Stimulated activated CD8-positive, alpha-beta memory T cell treated with anti-CD3 and anti-CD28 coated beads, Interleukin-15, amount 100 ng/mL, for 1 hour (primary cell): ENCODE results near the gene HSDL2.
A peak's percentile ranks its signal among the peaks of the same experiment; 100 is the strongest.
"Not testable (repeated sequence)": the region's sequence is repeated elsewhere in the genome, so short reads cannot be mapped to it uniquely, and the experiment has no call there.

Source experiments
- DNase-seq: peaks from one replicate; pipeline ENCODE4 v3.0.0-alpha.2; 2020; ENCODE audit warnings: low read depth

HSDL2 gene

DNA sequence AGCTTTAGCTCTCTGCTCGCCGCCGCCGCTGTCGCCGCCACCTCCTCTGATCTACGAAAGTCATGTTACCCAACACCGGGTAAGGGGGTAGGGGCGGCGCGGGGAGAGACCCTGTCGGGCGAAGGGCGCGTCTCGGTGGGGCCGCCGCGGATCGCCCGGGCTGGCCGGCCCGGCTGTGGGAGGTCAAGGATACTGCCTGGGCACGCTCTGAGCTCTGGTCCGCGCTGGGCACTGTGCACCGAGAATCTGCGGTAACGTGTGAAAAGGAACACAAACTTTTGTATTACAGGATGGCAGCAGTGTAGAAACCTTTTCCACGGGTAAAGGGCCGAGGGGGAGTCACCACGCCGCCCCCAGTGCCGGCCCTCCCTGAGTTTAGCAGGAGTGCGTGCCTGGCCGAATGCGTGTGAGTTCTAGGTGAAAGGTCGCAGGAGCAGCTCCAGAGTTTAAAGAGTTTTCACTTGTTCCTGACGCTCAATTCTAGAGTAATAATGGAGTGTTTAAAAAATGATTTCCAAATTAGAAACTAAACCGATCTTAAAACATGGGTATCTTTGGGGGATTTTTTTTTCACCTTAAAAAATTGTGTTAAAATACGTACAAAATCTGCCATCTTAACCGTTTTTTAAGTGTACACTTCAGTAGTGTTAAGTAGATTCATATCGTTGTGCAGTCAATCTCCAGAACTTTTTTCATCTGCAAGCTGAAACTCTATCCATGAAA is at the start of gene HSDL2:
HSDL2 (plus strand) TSS at position 7 of the 723 bp plus-strand sequence; CDS start at position 63, 56 bp downstream.
- no peak for DNase-seq

DNA sequence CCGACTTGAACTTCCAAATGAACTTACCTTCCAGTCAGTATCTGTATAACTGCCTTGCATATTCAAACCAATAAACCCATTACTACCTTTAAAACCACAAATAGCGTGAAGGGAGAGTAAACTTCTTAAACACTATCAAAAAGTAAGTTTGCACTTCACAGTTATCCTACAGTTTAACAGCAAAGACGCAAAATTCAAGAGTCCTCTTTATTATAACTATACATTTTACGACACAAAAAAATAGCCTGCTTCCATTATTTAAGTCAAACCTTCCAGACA is 48.3 kb upstream of the HSDL2 start:
- no peak for DNase-seq

DNA sequence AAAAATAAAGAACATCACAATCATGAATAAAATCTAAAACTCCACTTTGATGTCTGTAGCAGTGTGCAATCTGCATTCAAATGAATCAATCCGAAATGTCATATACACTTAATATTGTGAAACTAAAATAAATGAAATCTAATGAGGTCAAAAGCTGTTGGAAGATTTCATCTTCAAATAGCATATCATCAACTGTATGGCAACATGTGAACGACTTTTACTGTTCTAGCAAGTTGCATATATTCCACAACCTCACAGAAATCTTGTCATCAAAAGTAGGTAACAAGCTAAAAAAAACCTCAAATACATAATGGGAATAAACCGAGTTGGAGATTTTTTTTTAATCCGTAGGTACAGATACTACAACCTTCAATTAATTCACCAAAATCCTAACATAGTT is 47.7 kb upstream of the HSDL2 start:
- DNase-seq, result no peak

DNA sequence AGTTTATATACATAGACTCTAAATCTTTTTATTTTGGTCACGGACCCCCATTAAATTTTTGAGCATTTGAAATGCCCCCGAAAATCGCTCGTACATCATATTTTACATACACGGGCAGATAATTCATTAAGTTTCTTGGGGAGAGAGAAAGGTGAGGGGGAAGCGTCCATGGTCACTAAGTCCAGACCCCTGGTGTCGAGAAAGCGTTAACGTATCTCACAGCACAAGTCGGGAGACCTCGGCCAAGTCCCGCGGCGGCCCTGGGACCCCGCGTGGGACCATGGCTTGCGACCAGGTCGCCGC is 47.3 kb upstream of the HSDL2 start:
- no peak for DNase-seq

DNA sequence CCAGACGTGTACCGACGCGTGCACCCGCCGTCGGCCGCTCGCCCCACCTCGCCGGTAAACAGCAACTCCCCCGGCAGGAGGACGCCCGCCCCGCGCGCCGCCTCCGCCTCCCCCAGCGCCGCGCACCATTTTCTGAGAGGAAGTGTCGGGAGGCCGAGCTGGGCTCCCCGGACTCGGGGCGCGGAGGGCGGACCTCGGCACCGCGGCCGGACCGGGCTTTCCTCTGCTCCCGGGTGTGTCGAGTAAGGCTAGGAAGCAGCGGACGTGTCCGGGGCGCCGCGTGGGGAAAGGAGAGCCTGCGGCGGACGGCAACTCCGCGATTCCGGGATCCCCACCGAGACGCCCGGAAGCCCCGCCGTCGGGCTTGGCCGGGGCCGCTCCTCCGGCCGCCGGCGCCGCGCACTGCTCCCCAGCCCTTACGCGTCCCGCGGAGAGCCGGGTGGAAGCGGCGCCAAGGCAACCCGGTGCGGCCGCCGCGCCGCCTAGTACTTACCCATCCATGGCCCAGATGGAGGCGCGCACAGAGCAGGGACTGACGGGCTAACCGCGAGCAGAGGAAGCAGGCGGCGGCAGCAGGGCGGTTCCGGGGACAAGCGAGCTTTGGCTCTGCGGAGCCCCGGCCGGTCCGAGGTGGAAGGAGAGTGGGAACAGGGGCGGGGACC is 46.8 kb upstream of the HSDL2 start, which contains the start of gene PTBP3:
PTBP3 (minus strand) TSS at position 643 of the 662 bp plus-strand sequence. CDS start 35,754 bp downstream, outside the sequence.
- DNase-seq, result peak; percentile 45

DNA sequence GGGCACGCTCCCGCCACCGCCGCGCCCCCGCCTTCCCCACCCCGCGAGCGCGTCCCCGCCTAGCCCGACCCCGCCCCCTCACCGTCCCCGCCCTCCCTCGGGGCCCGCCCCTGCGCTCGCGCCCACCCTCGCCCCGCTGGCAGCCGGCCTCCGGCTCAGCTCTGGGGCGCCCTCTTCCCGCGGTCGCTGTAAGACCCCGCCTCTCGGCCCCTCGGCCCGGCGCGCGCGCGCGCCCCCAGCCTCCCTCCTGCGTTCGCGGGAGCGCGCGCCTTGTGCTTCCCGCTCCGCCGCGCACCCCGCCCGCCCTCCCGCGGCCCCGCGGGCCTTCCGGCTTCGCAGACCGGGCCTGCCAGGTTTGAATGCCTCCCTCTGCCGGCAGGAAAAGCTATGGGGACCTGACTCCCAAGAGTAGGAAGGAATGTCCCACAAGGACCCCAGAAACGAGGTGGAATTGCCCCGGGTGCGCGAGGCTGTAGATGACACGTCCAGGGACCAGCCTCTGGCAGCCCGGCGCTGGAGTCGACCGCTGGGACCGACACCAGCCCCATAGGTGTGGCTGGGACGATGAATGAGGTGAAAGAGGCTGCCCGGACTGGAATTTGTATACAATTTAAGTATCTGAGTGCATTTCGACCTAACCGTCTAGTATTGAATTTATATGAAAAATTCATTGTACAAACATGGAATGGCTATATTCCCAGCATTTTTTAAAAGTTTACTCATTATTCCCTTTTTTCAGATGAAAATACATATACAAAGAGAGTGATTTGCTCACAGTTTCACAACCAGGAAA is 46.1 kb upstream of the HSDL2 start:
- DNase-seq, result peak; percentile 88

DNA sequence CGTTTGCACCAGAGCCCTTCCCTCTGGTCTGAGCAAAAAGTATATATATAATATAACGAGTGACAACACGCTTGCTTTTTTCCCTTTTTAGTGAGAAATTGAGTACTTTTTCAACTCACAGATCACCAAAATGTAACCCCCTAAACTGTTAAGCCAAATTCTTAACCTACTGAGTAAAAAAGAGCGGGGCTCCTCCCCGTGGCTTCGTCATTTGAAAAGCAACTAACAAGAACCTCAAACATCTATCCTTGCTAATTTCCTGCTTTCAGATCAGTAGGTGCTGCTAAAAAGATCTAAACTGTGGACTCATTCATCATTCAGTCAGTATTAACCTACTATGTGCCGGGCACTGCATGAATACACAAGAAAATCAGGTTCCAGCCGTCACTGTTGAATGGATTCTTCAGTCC is 45.5 kb upstream of the HSDL2 start:
- peak; percentile 7 for DNase-seq

DNA sequence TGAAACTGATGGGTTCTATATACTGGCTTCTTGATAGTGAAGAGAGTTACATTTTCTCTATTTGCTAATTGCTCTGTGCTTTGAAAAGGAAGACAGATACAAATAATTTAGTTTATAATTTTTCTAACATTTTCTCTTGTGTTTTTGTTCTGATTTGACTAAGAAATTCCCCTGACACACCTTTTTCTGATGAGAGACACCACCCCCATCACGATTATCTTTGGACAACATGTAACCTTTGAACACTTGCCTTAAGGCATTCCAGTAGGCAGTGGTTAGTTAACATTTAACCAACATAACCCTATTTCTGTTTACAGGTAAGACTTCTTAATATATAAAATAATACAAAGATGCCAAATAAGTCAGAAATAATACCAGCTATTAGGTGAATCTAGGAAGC is 42.4 kb upstream of the HSDL2 start:
- no peak for DNase-seq

DNA sequence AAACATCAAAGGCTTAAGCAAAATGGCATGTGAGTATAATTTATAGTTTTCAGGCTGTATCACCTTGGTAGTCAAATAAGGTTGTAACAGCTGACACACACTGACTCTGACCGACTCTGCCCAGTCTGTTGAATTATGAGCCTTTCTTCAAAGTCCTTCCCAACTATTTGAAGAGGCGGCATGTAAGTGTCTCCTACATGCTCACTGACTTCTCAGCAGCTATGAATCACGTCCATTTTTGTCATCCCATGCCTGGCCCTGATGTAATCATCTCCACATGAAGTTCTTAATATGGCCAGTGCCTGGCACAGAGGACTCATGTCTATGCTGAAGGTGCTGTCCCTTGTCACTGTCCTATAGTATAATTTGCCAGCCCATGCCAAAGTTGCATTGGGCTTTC is 41.3 kb upstream of the HSDL2 start:
- DNase-seq, result no peak

DNA sequence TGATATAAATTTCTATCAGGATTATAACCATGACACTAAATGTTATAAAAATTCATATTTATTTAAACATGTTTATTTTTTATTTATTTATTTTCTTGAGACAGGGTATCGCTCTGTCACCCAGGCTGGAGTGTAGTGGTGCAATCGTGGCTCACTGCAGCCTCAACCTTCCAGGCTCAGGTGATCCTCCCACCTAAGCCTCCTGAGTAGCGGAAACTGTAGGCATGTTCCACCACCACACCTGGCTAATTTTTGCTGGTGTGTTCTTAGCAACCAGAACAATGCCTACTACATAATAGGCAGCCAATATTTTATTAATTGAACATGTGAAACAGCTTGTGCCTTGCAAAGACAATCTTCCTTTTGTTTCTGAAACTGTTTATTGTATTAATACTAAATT is 40.0 kb upstream of the HSDL2 start:
- no peak for DNase-seq

DNA sequence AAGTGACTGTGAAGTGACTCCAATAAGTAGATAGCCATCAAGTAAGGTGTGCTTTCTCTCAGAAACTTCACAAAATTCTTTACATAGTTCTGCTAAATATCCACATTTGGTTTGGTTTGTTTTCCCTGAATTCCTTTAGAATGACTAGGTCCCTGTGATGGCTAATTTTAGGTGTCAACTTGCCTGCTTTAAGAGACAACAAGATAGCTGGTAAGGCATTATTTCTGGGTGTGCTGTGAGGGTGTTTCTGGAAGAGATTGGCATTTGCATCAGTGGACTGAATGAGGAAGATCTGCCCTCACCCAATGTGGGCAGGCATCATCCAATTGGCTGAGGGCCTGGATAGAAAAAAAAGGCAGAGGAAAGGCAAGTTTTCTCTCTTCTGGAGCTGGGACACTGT is 38.2 kb upstream of the HSDL2 start:
- DNase-seq, result no peak

DNA sequence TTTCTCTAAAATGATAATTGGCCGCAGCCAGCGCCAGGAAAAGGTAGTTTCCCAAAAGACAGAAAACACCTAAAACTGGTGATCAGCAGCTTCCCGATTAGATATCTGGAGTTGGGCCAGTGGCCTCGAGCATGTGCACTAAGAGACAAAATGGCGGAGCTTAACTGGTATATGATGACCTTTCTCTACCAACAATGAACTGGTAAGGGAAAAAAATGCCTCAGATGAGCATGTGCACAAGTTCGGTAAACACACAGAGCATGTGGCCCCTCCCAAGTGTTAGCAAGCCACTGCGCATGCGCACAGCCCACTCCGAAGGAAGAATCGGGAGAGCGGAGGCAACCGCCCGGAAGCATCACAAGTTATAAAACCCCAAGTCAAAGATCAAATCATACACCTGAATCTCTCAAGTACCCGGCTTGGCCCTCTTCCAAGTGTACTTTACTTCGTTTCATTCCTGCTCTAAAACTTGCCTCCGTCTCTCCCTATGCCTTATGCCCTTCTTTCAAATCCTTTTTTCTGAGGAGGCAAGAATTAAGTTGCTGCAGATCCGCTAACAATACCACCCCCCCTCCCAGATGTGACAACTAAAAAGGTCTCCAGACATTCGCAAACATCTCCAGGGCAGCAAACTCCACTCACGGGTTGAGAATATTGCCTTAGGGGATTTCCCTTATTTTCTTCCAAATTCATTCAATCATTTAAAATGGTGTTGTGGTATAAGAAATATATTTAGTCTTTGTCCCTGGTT is 31.5 kb upstream of the HSDL2 start:
- peak; percentile 51 for DNase-seq

DNA sequence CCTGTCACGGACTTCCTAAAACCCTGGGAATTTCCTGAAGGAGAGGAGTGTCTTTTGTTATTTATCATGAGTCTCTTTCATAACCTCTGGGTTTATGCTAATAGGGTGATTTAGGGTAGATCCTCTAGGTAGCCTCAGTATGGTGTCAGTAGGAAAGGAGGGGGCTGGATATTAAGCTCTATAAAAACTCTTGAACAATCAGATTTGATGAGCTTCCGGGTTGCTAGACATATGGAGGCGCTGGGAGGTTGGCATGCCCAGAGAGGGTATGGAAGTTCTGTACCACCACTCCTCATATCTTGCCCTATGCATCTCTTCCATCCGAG is 30.9 kb upstream of the HSDL2 start:
- no peak for DNase-seq

DNA sequence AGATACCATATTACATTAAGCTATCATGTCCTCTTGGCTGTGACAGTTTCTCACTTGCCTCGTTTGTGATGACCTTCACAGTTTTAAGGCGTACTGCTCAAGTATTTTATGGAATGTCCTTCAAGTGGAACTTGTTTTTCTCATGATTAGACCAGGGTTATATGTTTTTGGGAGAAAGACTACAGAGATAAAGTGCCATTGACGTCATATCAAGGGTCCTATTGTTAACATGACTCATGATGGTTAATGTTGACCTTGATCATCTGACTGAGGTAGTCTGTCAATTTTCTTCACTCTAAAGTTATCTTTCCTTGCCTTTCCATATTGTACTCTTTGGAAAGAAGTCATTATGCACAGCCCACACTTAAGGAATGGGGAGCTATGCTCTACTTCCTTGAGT is 28.7 kb upstream of the HSDL2 start:
- no peak for DNase-seq

DNA sequence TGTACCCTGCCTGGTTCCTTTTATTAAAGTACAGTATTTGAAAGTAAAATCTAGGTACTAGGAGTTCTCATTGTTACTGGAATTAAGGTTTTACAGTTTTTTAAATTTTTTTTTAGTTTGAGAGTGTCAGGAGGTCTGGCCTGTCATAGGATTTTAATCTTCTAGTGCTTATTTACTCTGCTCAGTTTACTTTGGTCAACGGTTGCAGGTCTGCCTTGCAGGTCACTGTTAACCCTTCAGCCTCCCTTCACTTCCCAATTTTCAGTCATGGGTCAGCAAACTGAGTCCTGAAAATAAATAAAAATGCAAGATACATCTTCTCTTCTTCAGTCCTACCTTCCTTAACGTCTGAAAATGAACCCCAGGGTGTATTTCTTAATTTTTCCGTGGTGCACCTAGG is 27.7 kb upstream of the HSDL2 start:
- DNase-seq, result no peak

DNA sequence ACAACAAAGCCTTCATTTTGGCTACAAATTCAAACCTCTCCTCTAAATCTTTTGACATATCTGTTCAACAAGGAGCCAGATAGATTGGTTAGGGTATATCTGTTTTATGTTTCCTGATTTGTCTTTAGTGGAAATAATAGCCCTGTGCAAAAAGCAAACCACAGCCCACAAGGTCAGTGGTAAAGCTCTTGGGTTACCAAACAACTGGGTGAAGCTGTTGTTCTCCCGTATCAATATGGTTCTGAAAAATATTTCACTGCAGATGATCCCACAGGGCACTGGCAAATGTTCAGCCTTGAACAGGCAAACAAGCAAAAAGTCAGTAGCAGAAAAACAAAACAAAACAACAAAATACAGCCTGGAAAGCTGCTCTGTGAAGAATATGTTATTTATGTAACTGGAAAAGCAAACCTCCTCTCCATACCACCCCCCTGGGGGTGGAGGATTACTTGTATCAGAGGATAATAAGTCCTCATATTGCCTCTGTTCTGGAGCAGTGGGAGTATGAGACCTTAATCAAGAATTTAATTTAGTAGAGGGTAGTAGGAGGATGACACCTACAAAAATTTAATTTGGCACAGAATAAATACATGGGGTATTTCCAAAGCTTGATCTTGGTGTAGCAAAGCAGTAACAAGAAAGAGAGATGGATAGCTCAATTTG is 25.7 kb upstream of the HSDL2 start:
- no peak for DNase-seq

DNA sequence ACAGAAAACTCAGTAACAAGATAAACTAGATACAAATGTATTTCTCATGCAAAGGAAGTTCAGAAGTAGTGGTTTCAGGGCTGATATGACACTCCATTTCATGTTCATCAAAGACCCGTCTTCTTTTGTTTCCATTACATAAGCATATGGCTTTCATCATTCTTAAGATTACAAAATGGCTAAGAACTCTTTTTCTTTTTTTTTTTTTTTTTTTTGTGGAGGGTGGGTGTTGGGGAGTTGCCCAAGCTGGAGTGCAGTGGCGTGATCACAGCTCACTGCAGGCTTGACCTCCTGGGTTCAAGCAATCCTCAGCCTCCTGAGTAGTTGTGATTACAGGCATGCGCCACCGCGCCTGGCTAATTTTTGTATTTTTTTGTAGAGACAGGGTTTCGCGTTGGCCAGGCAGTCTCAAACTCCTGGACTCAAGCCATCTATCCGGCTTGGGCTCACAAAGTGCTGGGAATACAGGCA is 24.4 kb upstream of the HSDL2 start:
- DNase-seq, result no peak

DNA sequence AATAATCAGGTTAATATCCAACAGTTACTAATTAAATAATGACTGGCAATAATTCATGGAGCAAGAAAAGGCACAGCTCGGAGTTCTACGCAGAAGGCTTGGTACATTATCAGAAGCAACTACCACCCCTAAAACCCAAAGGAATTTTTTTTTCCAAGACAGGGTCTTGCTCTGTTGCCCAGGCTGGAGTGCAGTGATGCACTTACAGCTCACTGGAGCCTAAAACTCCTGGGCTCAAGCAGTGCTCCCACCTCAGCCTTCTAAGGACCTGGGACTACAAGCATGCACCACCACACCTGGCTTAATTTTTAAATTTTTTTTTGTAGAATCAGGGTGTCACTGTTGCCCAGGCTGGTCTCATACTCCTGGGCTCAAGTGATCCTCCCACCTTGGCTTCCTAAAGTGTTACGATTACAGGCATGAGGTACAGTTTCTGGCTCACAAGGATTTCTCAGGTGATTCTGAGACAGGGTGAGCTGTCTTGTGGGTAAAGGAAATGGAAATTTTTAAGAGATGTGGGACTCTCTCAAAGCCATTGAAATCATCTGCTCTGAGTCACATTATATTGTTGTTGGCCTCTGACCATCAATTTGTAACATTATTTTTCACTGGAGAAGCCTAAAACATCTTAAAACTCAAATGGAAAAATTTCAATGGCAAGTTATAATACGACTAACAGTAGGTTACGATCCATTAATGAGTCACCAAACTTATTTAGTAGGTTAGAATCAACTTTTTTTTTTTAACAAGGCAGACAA is 19.7 kb upstream of the HSDL2 start:
- no peak for DNase-seq

DNA sequence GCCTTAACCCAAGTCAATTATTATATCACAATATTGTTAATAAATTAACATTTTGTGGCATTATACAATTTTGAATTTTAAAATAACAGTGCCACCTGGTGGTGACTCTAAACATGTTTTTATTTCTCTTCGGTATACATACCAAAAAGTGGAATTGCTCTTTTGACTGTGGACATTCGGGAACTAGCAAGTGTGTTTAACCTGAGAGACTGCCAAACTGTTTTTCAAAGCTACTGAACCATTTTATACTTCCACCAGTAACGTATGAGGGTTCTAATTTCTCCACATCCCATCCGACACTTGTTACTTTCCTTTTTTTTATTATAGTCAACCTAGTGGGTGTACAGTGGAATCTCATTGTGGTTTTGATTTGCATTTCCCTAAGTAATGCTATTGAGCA is 18.3 kb upstream of the HSDL2 start:
- DNase-seq, result no peak

DNA sequence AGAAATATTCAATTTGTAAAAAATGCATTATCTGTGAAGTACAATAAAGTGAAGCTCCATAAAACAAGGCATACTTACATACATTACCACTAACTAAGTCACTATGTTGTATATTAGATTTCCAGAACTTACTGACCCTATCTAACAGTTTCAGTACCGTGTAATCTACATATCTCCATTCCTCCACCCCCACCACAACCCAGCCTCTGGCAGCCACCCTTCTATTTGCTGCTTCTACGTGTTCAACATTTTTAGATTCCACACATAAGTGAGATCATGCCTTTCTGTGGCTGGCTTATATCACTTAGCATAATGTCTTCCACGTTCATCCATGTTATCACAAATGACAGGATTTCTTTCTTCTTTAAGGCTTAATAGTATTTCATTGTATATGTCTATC is 15.1 kb upstream of the HSDL2 start:
- no peak for DNase-seq

DNA sequence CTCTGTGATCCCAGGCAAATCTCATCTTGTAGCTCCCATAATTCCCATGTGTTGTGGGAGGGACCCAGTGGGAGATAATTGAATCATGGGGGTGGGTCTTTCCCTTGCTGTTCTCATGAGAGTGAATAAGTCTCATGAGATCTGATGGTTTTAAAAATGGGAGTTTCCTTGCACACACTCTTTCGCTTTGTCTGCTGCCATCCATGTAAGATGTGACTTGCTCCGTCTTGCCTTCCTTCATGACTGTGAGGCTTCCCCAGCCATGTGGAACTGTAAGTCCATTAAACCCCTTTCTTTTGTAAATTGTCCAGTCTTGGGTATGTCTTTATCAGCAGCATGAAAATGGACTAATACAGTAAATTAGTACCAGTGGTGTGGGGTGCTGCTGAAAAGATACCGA is 14.7 kb upstream of the HSDL2 start:
- not testable (repeated sequence) for DNase-seq
